Fibroblast of skin of back (primary cell): ENCODE results near the gene POU2F3.

Experiments used
- DNase-seq: peaks from one replicate; pipeline ENCODE4 v3.0.0-alpha.2; 2013

POU2F3 gene

DNA sequence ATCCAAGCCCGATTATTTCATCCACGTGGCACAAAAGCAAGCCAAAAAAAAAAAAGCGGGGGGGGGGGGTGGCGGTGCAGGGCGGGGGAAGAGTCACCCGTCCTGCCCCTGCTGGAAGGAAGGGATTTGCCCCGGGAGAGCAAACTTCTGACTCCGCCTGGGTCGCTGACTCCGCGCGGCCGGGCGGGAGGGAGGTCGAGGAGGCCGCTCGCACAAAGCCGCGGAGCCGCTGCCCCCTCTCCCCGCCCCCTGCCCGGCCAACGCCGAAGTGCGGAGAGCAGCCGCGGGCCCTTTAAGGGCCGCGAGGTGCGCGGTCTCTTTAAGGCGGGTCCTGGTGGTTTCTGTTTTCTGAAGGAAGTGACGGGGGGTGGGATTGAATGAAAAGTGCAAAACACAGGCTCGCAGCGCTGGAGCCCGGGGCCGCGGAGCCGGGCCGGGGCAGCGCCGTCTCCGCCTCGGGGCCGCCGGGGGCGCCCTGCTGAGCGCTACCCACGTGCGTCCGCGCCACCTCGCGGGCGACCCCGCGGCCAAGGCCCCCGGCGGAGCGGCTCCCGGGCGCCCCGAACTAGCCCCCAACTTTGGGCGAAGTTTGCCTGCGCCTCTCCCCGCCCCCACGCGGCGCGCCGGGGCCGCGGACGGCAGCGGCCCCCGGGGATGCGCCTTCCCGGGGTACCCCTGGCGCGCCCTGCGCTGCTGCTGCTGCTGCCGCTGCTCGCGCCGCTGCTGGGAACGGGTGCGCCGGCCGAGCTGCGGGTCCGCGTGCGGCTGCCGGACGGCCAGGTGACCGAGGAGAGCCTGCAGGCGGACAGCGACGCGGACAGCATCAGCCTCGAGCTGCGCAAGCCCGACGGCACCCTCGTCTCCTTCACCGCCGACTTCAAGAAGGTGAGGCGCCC is 29.1 kb upstream of the POU2F3 start, which contains the start of gene OAF:
Gene OAF, plus strand, starts transcription at position 407 of the 896 bp plus-strand sequence. Its CDS starts 248 bp downstream, at position 655.
- DNase-seq = peak; percentile 88

DNA sequence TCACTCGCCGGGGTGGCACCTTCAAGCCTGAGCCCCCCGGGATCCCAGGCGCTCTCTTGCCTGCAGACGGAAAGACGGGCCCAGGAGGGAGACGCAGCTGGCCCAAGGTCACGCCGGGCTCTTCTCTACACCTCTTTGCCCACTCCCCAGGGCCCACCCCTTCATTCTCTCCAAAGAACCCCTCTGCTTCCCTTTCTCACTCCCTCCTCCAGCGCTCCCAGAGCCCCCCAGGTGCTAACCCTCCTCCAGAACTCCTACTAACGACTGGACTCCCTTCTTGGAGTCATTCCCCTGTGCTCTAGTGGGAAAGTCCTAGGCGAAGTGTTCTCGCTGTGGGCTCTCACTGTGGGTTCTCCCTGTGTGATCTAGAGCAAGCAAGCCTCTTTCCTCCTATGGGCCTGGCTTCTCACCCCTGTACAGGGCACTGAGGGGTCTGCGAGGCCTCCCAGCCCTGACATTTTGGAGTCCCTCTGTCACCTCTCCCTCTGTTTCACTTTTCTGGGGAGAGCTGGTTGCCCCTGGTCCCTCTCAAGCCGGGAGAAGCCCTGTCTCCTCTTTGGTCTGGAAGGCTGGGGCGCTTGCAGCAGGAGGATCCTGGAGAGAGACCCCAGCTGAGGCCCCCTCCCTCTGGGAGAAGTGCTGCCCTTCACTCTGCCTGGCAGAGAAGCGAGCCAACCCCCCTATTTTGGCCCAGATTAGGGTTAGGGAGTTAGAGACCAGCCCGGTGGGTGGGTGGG is 28.2 kb upstream of the POU2F3 start:
- DNase-seq = no peak

DNA sequence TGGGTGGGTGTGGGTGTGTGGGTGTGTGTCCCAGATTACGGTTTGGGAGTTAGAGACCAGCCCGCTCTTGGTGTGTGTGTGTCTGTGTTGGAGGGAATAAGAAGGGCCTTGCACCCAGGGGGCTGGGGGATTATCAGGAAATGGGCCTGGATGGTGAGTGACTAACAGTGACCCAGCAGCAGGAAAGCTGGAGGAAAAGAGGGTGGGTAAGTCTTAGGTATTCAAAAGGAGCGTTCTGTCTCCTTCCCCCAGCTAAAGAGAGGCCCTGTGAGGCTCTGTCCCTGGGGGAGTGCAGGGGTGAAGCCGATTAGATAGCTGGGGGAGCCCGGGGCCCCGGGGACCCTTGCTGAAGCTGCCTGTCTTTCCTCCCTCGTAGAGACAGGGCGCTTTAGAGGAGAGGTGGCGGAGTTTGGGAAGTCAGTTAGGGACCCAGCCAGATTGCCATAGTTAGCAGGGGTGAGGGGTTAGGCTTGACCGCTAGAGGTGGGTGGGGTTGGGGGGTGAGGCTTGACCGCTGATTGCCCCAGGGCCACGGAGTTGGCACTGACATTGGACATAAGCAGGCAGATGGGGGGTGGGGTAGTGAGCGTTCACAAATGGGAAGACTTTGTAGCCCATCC is 27.6 kb upstream of the POU2F3 start:
- peak; percentile 38 for DNase-seq

DNA sequence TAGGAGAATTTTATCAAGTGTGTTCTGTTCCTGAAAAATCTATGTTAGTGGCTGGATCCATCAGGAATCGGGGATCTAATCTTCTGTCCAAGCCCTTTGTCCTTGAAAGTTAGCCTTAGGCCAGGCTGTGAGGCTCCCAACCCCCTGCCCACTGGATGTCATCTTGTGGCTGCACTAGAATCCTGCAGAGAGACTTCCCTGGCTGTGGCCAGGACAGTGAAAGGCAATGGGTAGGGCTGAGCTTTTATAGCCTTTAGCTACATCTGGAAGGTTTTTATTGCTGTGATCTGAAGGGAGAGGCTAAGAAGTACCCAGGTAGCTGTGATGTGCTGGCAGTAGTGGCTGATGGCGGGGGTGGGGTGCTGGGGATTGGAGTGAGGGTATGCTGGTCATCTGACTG is 27.0 kb upstream of the POU2F3 start:
- no peak for DNase-seq

DNA sequence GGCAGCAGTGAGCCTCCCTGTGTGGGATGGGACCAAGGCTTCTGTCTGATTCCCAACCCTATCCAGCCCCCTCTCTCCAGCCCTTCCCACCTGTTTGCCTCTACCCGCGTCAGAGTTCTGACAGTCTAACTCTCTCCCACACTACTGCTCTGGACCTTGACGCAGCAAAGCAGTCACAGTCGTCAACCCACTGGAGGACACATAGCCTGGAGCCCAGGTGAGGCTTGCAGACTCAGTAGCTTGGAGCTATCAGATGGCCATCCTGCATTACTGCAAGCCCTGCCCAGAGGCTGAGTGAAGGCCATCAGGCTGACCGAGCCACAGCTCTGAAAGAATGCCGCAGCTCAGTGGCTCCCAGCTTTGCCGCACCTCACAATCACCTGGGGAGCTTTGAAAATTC is 25.4 kb upstream of the POU2F3 start:
- no peak for DNase-seq

DNA sequence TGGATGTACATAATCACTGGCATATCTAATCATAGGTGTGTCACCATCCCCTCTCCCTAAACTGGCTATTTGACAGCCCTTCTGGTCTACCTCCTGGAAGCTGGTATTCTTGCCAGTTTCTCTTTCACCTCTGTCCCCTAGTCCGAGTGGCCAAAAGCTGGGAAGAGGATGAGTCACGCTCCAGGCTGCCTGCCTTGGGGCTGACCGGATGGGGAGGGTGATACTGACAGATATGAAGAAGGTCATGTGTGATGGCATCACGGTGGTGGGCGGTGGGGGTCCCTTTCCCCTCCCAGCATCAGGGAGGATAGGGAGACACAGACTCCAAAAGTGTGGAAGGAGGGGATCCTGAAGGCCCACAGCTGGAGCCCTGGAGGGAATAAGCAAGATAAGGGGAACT is 24.3 kb upstream of the POU2F3 start:
- DNase-seq = no peak

DNA sequence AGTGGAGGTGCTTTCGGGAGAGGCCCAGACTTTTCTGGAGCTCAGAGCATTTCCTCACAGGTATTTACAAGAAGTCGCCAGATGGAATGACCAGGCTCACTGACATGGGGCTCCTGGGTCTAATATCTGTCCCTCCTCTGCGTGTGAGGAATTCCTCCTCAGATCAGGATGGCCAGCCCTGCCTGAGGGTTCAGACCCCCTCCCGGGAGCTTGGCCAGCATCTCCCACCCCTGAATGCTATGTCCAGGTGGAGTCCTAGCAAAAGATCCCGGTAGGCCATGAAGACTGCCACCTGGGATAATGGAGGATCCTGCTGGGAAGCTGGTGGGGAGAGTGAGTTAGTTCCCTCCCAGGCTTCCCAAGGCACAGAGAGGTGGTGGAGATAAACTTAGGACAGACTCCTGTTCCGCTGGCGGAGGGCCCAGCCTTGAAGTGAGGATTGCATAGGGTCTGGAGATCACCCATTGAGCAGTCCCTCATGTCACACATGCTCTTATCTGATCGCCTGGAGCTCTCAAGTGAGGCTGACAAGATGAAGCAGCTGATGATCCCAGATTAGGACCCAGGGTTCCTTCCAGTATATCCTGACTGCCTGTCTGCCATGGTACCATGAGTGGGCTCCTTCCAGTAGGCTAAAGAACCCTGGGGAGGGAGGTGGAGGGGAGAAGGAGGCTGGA is 23.4 kb upstream of the POU2F3 start:
- no peak for DNase-seq

DNA sequence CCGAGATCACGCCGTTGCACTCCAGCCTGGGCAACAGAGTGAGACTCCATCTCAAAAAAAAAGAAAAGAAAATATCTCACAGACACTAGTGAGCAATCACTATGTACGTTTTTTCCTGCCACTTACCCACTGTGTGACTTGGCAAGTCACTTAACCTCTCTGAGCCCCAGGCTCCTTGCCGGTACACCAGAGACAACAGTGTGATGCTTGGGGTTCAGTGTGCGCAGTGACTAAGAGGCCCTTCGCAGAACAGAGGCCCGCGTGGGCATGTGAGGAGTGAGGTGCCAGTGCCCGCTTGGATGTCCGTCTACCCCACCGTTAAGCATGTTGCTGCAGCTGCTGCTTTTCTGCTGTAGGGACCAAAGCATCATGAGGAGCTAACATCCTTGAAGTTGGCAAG is 22.4 kb upstream of the POU2F3 start:
- DNase-seq = no peak

DNA sequence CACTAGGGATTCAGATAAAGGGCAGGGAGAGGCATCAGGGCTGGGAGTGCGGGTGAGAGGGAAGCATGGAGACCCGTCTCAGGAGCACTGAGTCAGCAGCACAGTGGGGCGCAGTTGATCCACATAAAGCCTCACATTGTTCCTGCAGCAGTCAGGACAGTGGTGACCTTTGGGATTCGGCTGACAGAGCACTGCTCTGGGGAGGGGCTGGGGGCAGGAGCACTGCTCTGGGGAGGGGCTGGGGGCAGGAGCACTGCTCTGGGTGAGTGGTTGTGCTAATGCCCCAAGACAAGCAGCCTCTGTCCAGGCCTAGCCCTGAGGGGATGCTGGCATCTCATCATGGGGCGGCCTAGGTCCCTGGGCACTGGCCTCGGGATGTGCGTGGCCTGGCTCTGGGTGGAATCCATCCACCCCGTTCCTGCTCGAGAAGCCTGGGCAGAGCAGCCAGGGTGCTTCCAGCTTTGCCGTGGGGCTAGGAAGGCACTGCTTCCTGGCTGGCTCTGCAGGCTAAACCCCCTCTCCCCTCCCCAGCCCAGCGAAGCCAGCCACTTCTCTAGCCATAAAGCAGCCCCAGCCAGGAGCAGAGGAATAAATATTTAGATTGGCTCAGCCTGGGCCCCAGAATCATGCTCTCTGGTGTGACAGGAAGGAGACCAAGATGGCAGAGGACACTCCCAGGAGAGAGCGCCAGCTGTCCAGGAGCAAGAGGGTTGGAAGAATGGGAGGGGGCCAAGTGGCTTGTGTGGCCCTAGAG is 21.8 kb upstream of the POU2F3 start:
- no peak for DNase-seq

DNA sequence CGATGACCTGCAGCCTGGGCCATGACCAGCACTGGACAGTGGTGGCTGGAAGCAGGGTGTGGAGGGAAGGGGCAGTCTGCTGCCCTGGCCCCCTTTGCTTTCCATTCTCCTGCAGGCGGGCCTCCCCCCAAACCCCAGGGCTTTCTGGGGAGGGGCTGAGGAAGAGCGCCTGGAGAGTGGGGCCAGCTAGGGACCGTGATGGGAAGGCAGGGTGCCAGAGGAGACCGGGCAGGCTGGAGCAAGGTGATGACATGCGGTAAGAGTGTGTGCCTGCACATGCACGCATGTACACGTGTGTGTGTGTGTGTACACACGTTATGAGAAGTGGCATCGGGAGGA is 21.3 kb upstream of the POU2F3 start:
- no peak for DNase-seq

DNA sequence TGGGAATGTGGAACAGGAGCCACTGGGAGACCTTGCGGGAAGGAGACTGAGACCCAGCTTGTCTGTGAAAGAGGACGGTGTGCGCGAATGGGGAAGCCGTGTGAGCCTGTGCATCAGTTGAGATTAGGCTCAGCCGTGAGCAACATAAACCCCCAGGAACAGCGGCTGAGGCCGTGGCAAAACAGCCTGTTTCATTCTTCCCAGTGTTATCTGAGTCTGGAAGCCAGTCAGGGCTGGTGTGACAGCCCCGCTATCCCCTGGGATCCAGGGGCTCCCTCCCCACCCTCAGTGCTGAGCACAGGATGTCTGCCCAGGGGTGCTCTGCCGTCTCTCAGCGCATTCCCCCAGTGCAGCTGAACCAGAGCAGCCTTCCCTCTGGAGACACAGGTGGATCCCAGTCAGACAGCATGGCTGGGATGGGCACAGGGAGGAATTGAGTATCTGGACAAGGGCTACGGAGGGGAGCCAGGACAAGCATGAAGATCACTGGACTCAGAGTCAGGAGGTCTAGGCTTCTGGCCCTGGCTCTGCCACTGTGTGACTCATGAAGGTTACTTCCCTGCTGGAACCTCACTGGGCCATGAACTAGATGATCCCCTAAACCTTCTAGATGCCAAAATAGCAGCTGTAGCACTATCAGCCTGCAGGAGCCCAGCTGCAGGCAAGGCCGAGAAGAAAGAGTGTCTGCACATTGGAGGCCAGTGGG is 20.6 kb upstream of the POU2F3 start:
- no peak for DNase-seq

DNA sequence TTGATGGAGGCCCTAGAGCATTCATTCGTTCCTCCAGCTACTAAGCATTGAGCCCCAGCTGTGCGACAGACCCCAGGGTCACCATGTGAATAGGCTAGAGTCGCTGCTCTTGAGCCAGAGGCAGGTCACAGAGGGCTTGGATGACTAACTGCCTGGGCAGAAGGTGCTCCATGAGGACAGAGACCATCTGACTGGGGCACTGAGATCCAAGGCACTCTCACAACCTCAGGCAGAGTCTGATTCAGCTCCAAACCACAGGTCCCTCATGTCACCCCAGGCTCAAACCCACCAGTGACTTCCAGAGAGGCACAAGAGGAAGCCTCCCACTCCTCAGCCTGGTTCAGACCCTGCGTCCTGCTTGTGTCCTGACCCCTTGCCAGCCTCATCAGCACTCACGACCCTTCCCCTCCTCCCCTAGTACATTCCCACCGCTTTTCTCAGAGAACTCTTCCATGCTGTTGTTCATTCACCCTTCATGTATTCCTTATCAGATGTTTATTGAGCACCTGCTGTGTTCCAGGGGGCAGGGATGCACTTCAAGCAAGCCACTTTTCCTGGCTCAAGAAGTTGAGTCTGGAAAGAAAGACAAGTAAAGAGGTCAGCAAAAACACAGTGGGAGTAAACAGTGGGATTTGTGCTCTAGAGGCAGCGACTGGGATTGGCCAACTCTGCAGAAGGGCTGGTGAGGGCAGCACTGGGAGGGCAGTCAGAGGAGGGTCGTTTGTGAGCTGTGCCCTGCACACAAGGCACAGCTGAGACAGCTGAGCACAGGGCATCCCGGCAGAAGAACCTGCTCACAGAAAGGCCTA is 19.8 kb upstream of the POU2F3 start:
- DNase-seq = no peak

DNA sequence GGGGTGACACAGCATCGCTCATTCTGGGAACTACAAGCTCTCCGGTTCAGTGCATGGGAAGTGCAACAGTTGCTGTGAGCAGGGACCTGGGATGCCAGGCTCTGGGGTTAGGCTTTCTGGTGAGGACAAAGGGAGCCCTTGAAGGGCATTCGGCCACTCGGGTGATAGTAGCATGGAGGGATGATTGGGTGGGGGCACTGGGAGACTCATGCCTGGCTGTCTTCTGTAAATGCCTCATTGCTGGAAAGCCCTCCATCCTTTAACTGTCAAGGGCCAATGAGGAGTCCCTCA is 19.2 kb upstream of the POU2F3 start:
- no peak for DNase-seq

DNA sequence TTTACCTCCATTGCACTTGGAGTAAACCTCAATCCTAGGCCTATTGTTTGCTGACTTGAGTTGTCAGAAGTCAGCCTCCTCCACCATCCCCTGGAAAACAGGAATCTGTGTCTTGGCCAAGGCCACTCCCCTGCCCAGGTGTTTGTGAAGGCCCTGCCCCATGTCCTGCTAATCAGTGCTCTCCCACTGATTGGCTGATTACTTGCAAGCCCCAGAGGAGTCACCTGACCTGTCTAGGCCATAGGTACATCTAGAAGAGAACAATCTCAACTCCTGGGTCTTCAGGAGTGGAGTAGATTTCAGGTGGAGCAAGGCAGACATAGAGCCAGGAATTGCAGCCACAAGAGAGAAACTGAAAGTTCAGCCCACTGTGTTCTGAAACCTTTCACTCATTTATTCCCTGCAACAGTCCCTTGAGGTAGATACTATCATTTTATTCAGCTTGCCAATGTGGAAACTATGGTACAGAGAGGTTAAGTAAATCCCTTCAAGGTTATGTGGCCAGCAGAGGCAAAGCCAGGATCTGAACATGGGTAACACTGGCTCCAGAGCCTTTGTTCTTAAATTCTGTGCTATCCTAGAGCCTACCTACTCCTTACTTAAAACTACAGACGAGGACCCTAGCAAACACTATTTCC is 18.7 kb upstream of the POU2F3 start:
- DNase-seq = no peak

DNA sequence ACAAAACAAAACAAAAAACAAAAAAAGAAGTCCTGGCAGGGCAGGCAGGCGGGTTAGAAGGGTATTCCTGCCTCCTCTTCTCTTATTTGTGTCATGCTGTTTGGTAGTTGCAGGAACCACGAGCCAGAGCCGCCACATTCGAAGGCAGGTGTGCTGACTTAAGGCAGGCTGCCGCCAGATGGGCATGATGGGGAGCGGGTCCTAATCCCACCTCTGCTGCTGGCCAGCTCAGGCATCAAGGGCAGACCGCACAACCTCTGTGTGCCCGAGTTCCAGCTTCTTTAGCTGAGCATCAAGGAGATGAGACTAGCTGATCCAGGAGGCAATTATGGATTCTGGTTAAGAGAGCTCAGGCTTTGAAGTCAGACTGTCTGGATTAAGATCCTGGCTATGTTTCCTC is 17.0 kb upstream of the POU2F3 start:
- DNase-seq = no peak

DNA sequence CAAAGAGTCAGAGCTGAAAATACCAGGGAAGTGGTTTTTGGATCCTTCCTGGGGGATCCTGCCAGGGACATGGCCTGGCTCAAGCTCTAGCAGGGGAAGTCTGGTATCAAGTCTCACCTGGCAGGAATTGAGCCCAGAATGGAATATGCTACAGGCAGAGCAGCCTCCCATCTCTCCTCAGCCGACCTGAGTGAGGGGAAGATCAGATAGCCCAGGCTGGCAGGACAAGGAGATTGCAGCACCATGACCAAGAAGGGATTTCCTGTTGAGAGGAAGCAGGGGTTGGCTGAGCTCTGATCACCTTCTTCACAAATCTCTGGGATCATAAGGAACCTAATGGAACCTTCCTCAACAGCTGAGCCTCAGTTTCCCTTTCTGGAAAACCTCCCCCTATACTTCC is 16.1 kb upstream of the POU2F3 start:
- no peak for DNase-seq

DNA sequence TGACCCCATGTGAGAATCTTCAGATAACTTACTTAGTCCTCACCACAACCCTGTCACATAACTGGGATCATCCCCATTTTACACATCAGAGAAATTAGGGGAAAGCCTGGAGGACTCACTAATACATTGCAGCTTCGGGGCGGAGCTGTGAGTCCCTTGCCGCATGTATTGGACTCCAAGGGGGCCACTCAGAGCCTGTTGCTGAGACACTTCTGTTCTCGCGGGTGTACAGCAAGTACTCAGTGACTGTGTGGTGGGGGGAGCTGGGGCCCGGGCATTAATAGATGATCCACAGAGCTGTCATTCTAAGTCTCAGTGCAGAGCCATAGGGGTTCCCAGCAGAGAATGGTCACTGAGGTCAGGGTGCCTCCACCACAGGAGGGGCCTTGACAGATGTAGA is 15.6 kb upstream of the POU2F3 start:
- DNase-seq = no peak

DNA sequence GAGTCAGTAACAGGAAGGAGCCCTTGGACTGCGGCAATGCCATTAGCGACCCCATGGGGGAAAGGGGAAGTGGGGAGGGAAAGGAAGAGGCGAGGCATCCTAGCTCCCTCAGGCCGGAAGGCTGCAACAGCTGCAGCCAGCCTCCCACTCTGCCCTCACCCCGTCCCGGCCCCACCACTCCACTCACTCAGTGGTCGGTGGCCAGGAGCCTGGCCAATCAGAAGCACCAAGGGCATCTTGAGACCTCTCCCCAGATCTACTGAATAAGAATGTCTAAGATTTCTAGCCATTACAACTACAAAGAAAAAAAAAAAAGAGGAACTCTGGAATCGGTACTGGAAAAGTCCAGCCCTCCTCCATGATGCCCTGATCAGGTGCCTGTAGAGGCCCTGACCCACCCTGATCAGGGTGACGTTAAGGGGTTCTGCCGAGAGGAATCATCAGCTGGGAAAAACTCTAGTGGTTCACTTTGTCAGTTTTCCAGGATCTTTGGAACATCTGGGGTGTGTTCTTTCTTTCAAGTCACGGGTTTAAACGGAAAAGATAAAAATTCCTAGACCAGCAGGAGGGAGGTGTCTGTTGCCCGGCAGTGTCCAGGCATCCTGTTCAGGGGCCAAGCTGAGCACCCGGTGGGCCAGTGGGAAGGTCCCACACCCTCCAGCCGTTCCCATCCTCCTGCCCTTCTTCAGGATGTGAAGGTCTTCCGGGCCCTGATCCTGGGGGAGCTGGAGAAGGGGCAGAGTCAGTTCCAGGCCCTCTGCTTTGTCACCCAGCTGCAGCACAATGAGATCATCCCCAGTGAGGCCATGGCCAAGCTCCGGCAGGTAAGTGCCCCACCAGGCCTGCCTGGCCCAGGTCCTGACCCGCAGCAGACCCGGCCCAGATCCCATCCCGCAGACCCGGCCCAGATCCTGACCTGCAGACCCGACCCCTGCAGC is 14.7 kb upstream of the POU2F3 start:
- DNase-seq = no peak

DNA sequence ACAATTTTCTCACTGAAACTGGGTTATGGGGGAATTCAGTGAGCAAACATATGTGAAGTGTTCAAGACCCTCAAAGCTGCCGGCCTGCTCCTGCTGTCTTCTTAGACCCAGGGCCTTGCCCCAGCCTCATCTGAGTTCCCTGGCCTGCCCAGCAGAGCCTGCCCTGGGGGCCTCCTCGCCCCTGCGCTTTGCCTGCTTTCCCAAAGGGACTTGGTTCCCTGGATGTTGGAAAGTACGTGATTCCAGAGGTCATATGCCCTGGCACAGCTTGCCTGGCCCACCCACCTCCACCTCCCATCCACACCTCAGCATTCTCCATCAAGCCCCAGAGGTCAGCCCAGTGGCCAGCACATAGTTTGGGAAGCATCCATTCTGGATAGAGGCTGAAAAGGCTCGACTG is 13.7 kb upstream of the POU2F3 start:
- DNase-seq = no peak
